Right cardiac atrium (tissue), 5 donors: ENCODE results near the gene SQOR. TPM values are rescaled to one million over a fixed set of nuclear protein-coding genes. Genes with fewer than 3 reads are reported as not detected.
"Not testable (repeated sequence)": the region's sequence is repeated elsewhere in the genome, so short reads cannot be mapped to it uniquely, and the experiment has no call there.

Experiments
- ATAC-seq, 2 donors: fragments of 200-7000 bp; cut with Tn5 transposase; one replicate each; pipeline versions ENCODE4 v1.8.0 to v1.9.1; 2020; ENCODE audit warnings: moderate library complexity in 2 of 2, mild to moderate bottlenecking in 1 of 2
- DNase-seq, 3 donors: peaks; one replicate each; pipeline ENCODE4 v3.0.0-alpha.2; 2020
- H3K27ac ChIP-seq: one replicate; pipeline ENCODE4 v1.5.1; 2013; ENCODE audit warnings: mild to moderate bottlenecking, low read length, control low read depth, moderate library complexity
- H3K27me3 ChIP-seq: one replicate; pipeline ENCODE4 v1.6.1; 2013; ENCODE audit not compliant: control insufficient read depth, insufficient read depth
- H3K4me1 ChIP-seq: one replicate; pipeline ENCODE4 v1.6.1; 2013; ENCODE audit warnings: low read length; ENCODE audit not compliant: control insufficient read depth, insufficient read depth
- H3K4me3 ChIP-seq: one replicate; pipeline ENCODE4 v1.5.1; 2013; ENCODE audit warnings: low read length, control low read depth
- H3K9me3 ChIP-seq: one replicate; pipeline ENCODE4 v1.6.1; 2013; ENCODE audit warnings: low read length; ENCODE audit not compliant: control insufficient read depth
- WGBS: extraction: QIAGEN DNeasy Blood & Tissue Kit; methylation state at CpG from one replicate; pipeline ENCODE4 v1.1.7; 2013; 5-methylcytosine and 5-hydroxymethylcytosine counted together
- intact Hi-C, 4 donors: fragments of 100-400 bp; cut with DNase I; formaldehyde crosslinking; loops; one replicate each; pipeline versions ENCODE4 v1.11.0 to v1.14.0; 2022 to 2023
- polyA plus RNA-seq: library from polyadenylated mRNA; stranded (reverse); fragments of 200-250 nt; gene quantifications from one replicate; pipeline ENCODE4 v1.2.3, GENCODE V29; 2013
- total RNA-seq, 4 donors: library from RNA; stranded (reverse); fragmentation: NEBNext Ultra II Directional; extraction: Animal tissue kit (Norgen Biotek cat#: 25700); gene quantifications; one replicate each; pipeline ENCODE4 v1.2.1, GENCODE V29; 2021
- donor health status: healthy with polysubstance abuse.
- donor health status: DM: no; HTN: yes; CAD: no.
- donor health status: DM: no; HTN: no; CAD: no.
- donor health status: DM: no; HTN: yes; CAD: no; lungs with severe emphysema.
- donor health status: DM: yes; HTN: yes; CAD: no.

SQOR gene
- total and polyA plus RNA-seq, 5 donors: 16.0 to 23.6 (median 19.3) TPM

GRCh38 chr15:45646220-45646619 lies 11.4 kb downstream of the SQOR start:
- intact Hi-C loops: no loop called here
- WGBS: 68% methylated on average over 3 of the region's 3 CpGs
- H3K4me3 ChIP-seq: no peak overlapping the region
- no peak for ATAC-seq
- no peak for DNase-seq
- no peak overlapping the region for H3K27ac ChIP-seq
- H3K4me1 ChIP-seq: peaks cover 16% of the 10 kb centered on the region
- no peaks in the 10 kb centered on the region for H3K9me3 ChIP-seq
- no peaks in the 10 kb centered on the region for H3K27me3 ChIP-seq

GRCh38 chr15:45647828-45648227 lies 13.0 kb downstream of the SQOR start:
- 98% methylated on average over 6 of the region's 6 CpGs for WGBS
- peaks cover 11% of the 10 kb centered on the region for H3K4me1 ChIP-seq
- H3K9me3 ChIP-seq: no peaks in the 10 kb centered on the region
- DNase-seq (no peak), ATAC-seq (no peak)
- H3K4me3 ChIP-seq: no peak overlapping the region
- H3K27me3 ChIP-seq: no peaks in the 10 kb centered on the region
- no peak overlapping the region for H3K27ac ChIP-seq
- intact Hi-C loops: no loop called here

GRCh38 chr15:45648521-45649200 lies 13.8 kb downstream of the SQOR start:
- H3K9me3 ChIP-seq: no peaks in the 10 kb centered on the region
- no peak overlapping the region for H3K4me3 ChIP-seq
- ATAC-seq (peak; percentile 15 to 34), DNase-seq (no peak)
- WGBS: 95% methylated on average over 4 of the region's 4 CpGs
- H3K4me1 ChIP-seq: peaks cover 11% of the 10 kb centered on the region
- intact Hi-C loops: no loop called here
- H3K27me3 ChIP-seq: no peaks in the 10 kb centered on the region
- no peak overlapping the region for H3K27ac ChIP-seq

- ATAC-seq, H3K9me3 ChIP-seq, DNase-seq, H3K27me3 ChIP-seq, intact Hi-C loops, H3K27ac ChIP-seq, H3K4me3 ChIP-seq: not testable (repeated sequence)
- H3K4me1 ChIP-seq: peaks cover 11% of the 10 kb centered on the region
- whole genome bisulfite sequencing: 86% methylated on average over 11 of the region's 11 CpGs
Measured at GRCh38 chr15:45650007-45650406, 15.2 kb downstream of the SQOR start.

- Histone ChIP-seq H3K27ac (no peak overlapping the region), H3K4me3 (no peak overlapping the region), H3K4me1 (peaks cover 7% of the 10 kb centered on the region), H3K9me3 (no peaks in the 10 kb centered on the region), H3K27me3 (no peaks in the 10 kb centered on the region)
- ATAC-seq (no peak), DNase-seq (peak in 1 of 3 donors; percentile 62)
- WGBS: 97% methylated on average over 35 of the region's 35 CpGs
- intact Hi-C loops: no loop called here
Measured at GRCh38 chr15:45650889-45651525, 16.2 kb downstream of the SQOR start.

- Histone ChIP-seq H3K4me1 (peaks cover 3% of the 10 kb centered on the region), H3K27ac (no peak overlapping the region), H3K9me3 (no peaks in the 10 kb centered on the region), H3K4me3 (no peak overlapping the region), H3K27me3 (no peaks in the 10 kb centered on the region)
- DNase-seq: no peak
- ATAC-seq: peak; percentile 31 to 62
- intact Hi-C loops: no loop called here
- 69% methylated on average over 3 of the region's 3 CpGs for WGBS
Measured at GRCh38 chr15:45653702-45654424, 19.0 kb downstream of the SQOR start.

GRCh38 chr15:45654749-45655148 lies 19.9 kb downstream of the SQOR start:
- WGBS: 86% methylated on average over 6 of the region's 6 CpGs
- no peak overlapping the region for H3K4me3 ChIP-seq
- no peak overlapping the region for H3K27ac ChIP-seq
- no peaks in the 10 kb centered on the region for H3K9me3 ChIP-seq
- no peak for ATAC-seq
- H3K27me3 ChIP-seq: no peaks in the 10 kb centered on the region
- intact Hi-C loops: no loop called here
- DNase-seq: no peak
- H3K4me1 ChIP-seq: peaks cover 1% of the 10 kb centered on the region

- H3K27ac ChIP-seq: no peak overlapping the region
- 79% methylated on average over 2 of the region's 2 CpGs for WGBS
- DNase-seq (no peak), ATAC-seq (no peak)
- H3K4me1 ChIP-seq: peaks cover 7% of the 10 kb centered on the region
- intact Hi-C loops: no loop called here
- H3K27me3 ChIP-seq: no peaks in the 10 kb centered on the region
- no peaks in the 10 kb centered on the region for H3K9me3 ChIP-seq
- no peak overlapping the region for H3K4me3 ChIP-seq
Measured at GRCh38 chr15:45657254-45657653, 22.4 kb downstream of the SQOR start.

- Histone ChIP-seq H3K27ac (no peak overlapping the region), H3K27me3 (no peaks in the 10 kb centered on the region), H3K4me1 (peaks cover 7% of the 10 kb centered on the region), H3K4me3 (no peak overlapping the region), H3K9me3 (no peaks in the 10 kb centered on the region)
- WGBS: 92% methylated on average over 8 of the region's 8 CpGs
- intact Hi-C loops: no loop called here
- DNase-seq (no peak), ATAC-seq (no peak)
Measured at GRCh38 chr15:45657764-45658545, 23.1 kb downstream of the SQOR start.

GRCh38 chr15:45660231-45660979 lies 25.6 kb downstream of the SQOR start:
- Histone ChIP-seq H3K27me3 (no peaks in the 10 kb centered on the region), H3K4me1 (peaks cover 7% of the 10 kb centered on the region), H3K4me3 (no peak overlapping the region), H3K9me3 (no peaks in the 10 kb centered on the region), H3K27ac (peak overlapping the region; percentile 36)
- intact Hi-C loops: no loop called here
- ATAC-seq (peak; percentile 41 to 52), DNase-seq (no peak)
- WGBS: 41% methylated on average over 5 of the region's 5 CpGs
